ENCODE data around the gene LRP3. TPM values are rescaled to one million over a fixed set of nuclear protein-coding genes. Genes with fewer than 3 reads are reported as not detected.

Gene LRP3
- total RNA-seq, 1 experiment from 2014 or later, result 29.0 TPM

DNA sequence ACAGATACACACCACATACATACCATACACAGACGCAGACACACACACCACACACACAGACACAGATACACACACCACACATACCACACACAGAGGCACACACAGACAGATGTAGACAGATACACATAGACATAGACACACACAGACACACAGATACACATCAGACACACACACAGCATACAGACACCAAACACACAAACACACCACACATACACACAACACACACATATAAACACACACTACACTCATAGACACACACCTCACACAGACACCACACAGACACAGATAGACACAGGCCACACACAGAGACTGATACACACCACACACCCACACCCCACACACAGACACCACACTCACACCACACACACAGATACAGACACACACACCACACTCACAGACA lies 56.4 kb downstream of the LRP3 start:
- DNase-seq (ENCODE audit: low read depth, low spot score) (no peak), ATAC-seq (no peak)
- intact Hi-C loops (cut with micrococcal nuclease), result no loop called here
- Histone ChIP-seq H2AFZ (ENCODE audit: low read depth, low read length, poor library complexity, severe bottlenecking) (no peak overlapping the region), H3K27ac (ENCODE audit: low read depth, low read length) (peak overlapping the region; percentile 3; the same call in 1 of the 2 replicates), H3K4me1 (ENCODE audit: control insufficient read depth in 1 of 2, insufficient read depth in 2 of 2, low read length in 2 of 2) (peaks cover 10 to 15% of the 10 kb centered on the region in 2 experiments; a peak in 3 of 4 replicates), H3K4me3 (replicated peaks in 1 of 2; ENCODE audit: low read depth in 1 of 2, low read length in 2 of 2) (no peak overlapping the region), H3K9me2 (ENCODE audit: insufficient read depth) (no peaks in the 10 kb centered on the region), H4K20me1 (ENCODE audit: insufficient read depth) (no peaks in the 10 kb centered on the region), H3K27me3 (ENCODE audit: insufficient read depth, low read length) (no peaks in the 10 kb centered on the region), H3K79me2 (ENCODE audit: insufficient read depth, low read length) (no peaks in the 10 kb centered on the region), H3K9me3 (ENCODE audit: control insufficient read depth in 1 of 2, insufficient read depth in 1 of 2, low read depth in 1 of 2, low read length in 2 of 2) (peaks cover 6% of the 10 kb centered on the region in 2 experiments; a peak in 2 of 4 replicates), H3K36me3 (ENCODE audit: control insufficient read depth in 1 of 2, insufficient read depth in 2 of 2, low read length in 2 of 2) (no peaks in the 10 kb centered on the region), H3K4me2 (ENCODE audit: low read length) (no peak overlapping the region), H3K9ac (ENCODE audit: low read length) (no peak overlapping the region)
- RAD21 ChIA-PET (ENCODE audit: low non-redundant PET in 1 of 2, low total read pairs in 2 of 2, uncharacterized antibody in 2 of 2, unreplicated experiment in 2 of 2), result no interaction called here
- POLR2A ChIA-PET, result no interaction called here
- TF ChIP-seq, protein P1, sequence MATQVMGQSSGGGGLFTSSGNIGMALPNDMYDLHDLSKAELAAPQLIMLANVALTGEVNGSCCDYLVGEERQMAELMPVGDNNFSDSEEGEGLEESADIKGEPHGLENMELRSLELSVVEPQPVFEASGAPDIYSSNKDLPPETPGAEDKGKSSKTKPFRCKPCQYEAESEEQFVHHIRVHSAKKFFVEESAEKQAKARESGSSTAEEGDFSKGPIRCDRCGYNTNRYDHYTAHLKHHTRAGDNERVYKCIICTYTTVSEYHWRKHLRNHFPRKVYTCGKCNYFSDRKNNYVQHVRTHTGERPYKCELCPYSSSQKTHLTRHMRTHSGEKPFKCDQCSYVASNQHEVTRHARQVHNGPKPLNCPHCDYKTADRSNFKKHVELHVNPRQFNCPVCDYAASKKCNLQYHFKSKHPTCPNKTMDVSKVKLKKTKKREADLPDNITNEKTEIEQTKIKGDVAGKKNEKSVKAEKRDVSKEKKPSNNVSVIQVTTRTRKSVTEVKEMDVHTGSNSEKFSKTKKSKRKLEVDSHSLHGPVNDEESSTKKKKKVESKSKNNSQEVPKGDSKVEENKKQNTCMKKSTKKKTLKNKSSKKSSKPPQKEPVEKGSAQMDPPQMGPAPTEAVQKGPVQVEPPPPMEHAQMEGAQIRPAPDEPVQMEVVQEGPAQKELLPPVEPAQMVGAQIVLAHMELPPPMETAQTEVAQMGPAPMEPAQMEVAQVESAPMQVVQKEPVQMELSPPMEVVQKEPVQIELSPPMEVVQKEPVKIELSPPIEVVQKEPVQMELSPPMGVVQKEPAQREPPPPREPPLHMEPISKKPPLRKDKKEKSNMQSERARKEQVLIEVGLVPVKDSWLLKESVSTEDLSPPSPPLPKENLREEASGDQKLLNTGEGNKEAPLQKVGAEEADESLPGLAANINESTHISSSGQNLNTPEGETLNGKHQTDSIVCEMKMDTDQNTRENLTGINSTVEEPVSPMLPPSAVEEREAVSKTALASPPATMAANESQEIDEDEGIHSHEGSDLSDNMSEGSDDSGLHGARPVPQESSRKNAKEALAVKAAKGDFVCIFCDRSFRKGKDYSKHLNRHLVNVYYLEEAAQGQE (IDR thresholded peaks at IDR 0.05; ENCODE audit: low read depth), result no peak
- no peak for TF ChIP-seq SRF (IDR thresholded peaks at IDR 0.05; ENCODE audit: low read depth)
- no peak for TF ChIP-seq JUND (IDR thresholded peaks at IDR 0.05)
- no peak for TF ChIP-seq SP1 (IDR thresholded peaks at IDR 0.05; ENCODE audit: low read depth)
- TF ChIP-seq SIN3A (IDR thresholded peaks at IDR 0.05; ENCODE audit: low read depth), result no peak
- no peak for TF ChIP-seq YY1 (IDR thresholded peaks at IDR 0.05; ENCODE audit: extremely low read depth, insufficient replicate concordance, low read depth, low read length)
- no peak for TF ChIP-seq ZFX (IDR thresholded peaks at IDR 0.05)
- TF ChIP-seq, protein P2, sequence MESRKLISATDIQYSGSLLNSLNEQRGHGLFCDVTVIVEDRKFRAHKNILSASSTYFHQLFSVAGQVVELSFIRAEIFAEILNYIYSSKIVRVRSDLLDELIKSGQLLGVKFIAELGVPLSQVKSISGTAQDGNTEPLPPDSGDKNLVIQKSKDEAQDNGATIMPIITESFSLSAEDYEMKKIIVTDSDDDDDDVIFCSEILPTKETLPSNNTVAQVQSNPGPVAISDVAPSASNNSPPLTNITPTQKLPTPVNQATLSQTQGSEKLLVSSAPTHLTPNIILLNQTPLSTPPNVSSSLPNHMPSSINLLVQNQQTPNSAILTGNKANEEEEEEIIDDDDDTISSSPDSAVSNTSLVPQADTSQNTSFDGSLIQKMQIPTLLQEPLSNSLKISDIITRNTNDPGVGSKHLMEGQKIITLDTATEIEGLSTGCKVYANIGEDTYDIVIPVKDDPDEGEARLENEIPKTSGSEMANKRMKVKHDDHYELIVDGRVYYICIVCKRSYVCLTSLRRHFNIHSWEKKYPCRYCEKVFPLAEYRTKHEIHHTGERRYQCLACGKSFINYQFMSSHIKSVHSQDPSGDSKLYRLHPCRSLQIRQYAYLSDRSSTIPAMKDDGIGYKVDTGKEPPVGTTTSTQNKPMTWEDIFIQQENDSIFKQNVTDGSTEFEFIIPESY (IDR thresholded peaks at IDR 0.05; ENCODE audit: extremely low read depth, insufficient replicate concordance, low read length), result no peak
- TF ChIP-seq, protein P3, sequence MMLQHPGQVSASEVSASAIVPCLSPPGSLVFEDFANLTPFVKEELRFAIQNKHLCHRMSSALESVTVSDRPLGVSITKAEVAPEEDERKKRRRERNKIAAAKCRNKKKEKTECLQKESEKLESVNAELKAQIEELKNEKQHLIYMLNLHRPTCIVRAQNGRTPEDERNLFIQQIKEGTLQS (IDR thresholded peaks at IDR 0.05), result no peak
- TF ChIP-seq RAD21 (IDR thresholded peaks at IDR 0.05; ENCODE audit: low read depth), result no peak
- TF ChIP-seq CBX3 (IDR thresholded peaks at IDR 0.05; ENCODE audit: low read depth), result no peak
- no peak for TF ChIP-seq CEBPB (IDR thresholded peaks at IDR 0.05; ENCODE audit: low read depth)
- TF ChIP-seq, protein P4, sequence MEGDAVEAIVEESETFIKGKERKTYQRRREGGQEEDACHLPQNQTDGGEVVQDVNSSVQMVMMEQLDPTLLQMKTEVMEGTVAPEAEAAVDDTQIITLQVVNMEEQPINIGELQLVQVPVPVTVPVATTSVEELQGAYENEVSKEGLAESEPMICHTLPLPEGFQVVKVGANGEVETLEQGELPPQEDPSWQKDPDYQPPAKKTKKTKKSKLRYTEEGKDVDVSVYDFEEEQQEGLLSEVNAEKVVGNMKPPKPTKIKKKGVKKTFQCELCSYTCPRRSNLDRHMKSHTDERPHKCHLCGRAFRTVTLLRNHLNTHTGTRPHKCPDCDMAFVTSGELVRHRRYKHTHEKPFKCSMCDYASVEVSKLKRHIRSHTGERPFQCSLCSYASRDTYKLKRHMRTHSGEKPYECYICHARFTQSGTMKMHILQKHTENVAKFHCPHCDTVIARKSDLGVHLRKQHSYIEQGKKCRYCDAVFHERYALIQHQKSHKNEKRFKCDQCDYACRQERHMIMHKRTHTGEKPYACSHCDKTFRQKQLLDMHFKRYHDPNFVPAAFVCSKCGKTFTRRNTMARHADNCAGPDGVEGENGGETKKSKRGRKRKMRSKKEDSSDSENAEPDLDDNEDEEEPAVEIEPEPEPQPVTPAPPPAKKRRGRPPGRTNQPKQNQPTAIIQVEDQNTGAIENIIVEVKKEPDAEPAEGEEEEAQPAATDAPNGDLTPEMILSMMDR (IDR thresholded peaks at IDR 0.05 in 2 of 3, conservative IDR thresholded peaks at IDR 0.05 in 1 of 3; ENCODE audit: borderline replicate concordance in 1 of 3, insufficient read depth in 1 of 3, low read depth in 2 of 3, low read length in 2 of 3), result no peak
- no peak for TF ChIP-seq EGR1 (IDR thresholded peaks at IDR 0.05; ENCODE audit: low read depth)
- TF ChIP-seq EZH2phosphoT487 (IDR thresholded peaks at IDR 0.05; ENCODE audit: borderline replicate concordance), result no peak
- no peak for TF ChIP-seq ELF1 (IDR thresholded peaks at IDR 0.05; ENCODE audit: borderline replicate concordance, low read depth)
- no peak for TF ChIP-seq EZH2 (IDR thresholded peaks at IDR 0.05)
- no peak for TF ChIP-seq FOSL1 (IDR thresholded peaks at IDR 0.05; ENCODE audit: low read depth)
- no TSS peak for BruUV-seq (replicated peaks)
- CTCF ChIA-PET, result no interaction called here

All from HCT116 (cell line).